PC-9 (cell line): Measurements from ENCODE around the gene MSH5.

ENCODE experiments used
- EZH2 ChIP-seq: fragments of 200-600 bp; sonication (generic); IDR thresholded peaks from 2 replicates; pipeline ENCODE4 v1.8.0; 2017; ENCODE audit warnings: antibody characterized with exemption, low read depth
- TF ChIP-seq, protein P1 (sequence below): fragments of 200-600 bp; sonication (generic); conservative IDR thresholded peaks from 2 replicates; pipeline ENCODE4 v1.6.1; 2017; ENCODE audit warnings: mixed run types, antibody characterized with exemption, mild to moderate bottlenecking, moderate library complexity

- TF ChIP-seq EZH2, result no peak
- TF ChIP-seq, protein P1, sequence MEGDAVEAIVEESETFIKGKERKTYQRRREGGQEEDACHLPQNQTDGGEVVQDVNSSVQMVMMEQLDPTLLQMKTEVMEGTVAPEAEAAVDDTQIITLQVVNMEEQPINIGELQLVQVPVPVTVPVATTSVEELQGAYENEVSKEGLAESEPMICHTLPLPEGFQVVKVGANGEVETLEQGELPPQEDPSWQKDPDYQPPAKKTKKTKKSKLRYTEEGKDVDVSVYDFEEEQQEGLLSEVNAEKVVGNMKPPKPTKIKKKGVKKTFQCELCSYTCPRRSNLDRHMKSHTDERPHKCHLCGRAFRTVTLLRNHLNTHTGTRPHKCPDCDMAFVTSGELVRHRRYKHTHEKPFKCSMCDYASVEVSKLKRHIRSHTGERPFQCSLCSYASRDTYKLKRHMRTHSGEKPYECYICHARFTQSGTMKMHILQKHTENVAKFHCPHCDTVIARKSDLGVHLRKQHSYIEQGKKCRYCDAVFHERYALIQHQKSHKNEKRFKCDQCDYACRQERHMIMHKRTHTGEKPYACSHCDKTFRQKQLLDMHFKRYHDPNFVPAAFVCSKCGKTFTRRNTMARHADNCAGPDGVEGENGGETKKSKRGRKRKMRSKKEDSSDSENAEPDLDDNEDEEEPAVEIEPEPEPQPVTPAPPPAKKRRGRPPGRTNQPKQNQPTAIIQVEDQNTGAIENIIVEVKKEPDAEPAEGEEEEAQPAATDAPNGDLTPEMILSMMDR, result no peak
Measured at GRCh38 chr6:31763619-31763940, 23.8 kb downstream of the MSH5 start.
